K562 (cell line): ENCODE results near the gene CHMP3.

Experiments used
- FOXJ3 ChIP-seq: sonication (generic); formaldehyde crosslinking; IDR thresholded peaks from 2 replicates; pipeline ENCODE4 v1.4.0; 2020; ENCODE audit warnings: mild to moderate bottlenecking, missing genetic modification reagents
- POLR2AphosphoS5 ChIP-seq: IDR thresholded peaks from 2 replicates; pipeline ENCODE4 v1.6.1; 2011; ENCODE audit warnings: mild to moderate bottlenecking, low read depth, low read length, moderate library complexity; ENCODE audit not compliant: control insufficient read depth, insufficient read depth

DNA sequence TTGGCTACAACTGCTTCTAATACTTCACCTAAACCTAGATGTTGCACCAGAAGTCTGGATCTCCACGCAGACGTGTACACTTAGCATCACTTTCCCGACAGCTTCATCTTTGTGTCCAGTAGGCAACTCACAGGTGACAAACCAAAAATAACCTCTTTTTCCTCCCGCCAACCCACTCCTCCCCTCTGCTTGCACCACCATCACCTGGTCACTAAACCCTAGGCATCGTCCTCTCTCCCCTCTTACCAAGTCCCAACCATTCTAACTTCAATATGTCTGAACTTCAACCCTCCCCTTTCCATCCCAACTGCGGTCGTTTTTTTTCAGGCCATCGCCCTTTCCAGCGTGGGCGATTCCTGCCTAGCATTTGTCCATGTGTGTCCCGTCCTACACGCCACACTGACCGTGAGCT is 413 bp upstream of the CHMP3 start:
- TF ChIP-seq POLR2AphosphoS5 = no peak
- no peak for TF ChIP-seq FOXJ3 (CRISPR knock-in tag)
